Keratinocyte (primary cell): ENCODE data around the gene ARHGAP15. TPM values are rescaled to one million over a fixed set of nuclear protein-coding genes. Genes with fewer than 3 reads are reported as not detected.

Source experiments
- DNase-seq: peaks from one replicate; pipeline ENCODE4 v3.0.0-alpha.2; 2011; ENCODE audit warnings: low read depth, missing footprints, low spot score
- FAIRE-seq: peaks from 2 replicates; lab custom pipeline; 2011; peaks lifted over from hg19 to GRCh38; lab: Jason Lieb, UNC
- H2AFZ ChIP-seq: 2 replicates; pipeline ENCODE4 v1.6.0; 2012; ENCODE audit warnings: low read length, control low read depth, inconsistent platforms; ENCODE audit not compliant: control insufficient read depth
- H3K27ac ChIP-seq: 2 replicates; pipeline ENCODE4 v1.5.1; 2011; ENCODE audit warnings: low read length; ENCODE audit not compliant: control insufficient read depth, insufficient read depth
- H3K27me3 ChIP-seq: 3 replicates; pipeline ENCODE4 v1.6.0; 2011; ENCODE audit warnings: low read length; ENCODE audit not compliant: control insufficient read depth, insufficient read depth; ENCODE audit errors: extremely low read depth
- H3K36me3 ChIP-seq, 2 experiments: 2 replicates in 1 of 2; 3 replicates in 1 of 2; pipeline ENCODE4 v1.5.1; 2011; ENCODE audit warnings: low read length in 2 of 2, mild to moderate bottlenecking in 1 of 2; ENCODE audit not compliant: control insufficient read depth in 2 of 2, insufficient read depth in 2 of 2; ENCODE audit errors: extremely low read depth in 1 of 2
- H3K4me1 ChIP-seq: 3 replicates; pipeline ENCODE4 v1.5.1; 2011; ENCODE audit warnings: low read length; ENCODE audit not compliant: control insufficient read depth, insufficient read depth; ENCODE audit errors: extremely low read depth
- H3K4me2 ChIP-seq: 3 replicates; pipeline ENCODE4 v1.6.0; 2011; ENCODE audit warnings: low read depth, low read length; ENCODE audit not compliant: control insufficient read depth, insufficient read depth; ENCODE audit errors: extremely low read depth
- H3K4me3 ChIP-seq, 3 experiments: fragments of 200-600 bp in 1 of 3; sonication (generic) in 1 of 3; 2 replicates in 2 of 3; 3 replicates in 1 of 3; pipeline ENCODE4 v1.5.1; 2011 to 2016; ENCODE audit warnings: low read length in 3 of 3, mild to moderate bottlenecking in 3 of 3, control low read depth in 2 of 3, inconsistent platforms in 1 of 3, low read depth in 1 of 3, mixed read lengths in 1 of 3, mixed run types in 1 of 3, moderate library complexity in 1 of 3; ENCODE audit not compliant: control insufficient read depth in 2 of 3, insufficient read depth in 2 of 3; ENCODE audit errors: extremely low read depth in 1 of 3
- H3K79me2 ChIP-seq: 2 replicates; pipeline ENCODE4 v1.6.0; 2012; ENCODE audit warnings: low read length; ENCODE audit not compliant: control insufficient read depth, insufficient read depth
- H3K9ac ChIP-seq: 3 replicates; pipeline ENCODE4 v1.6.0; 2011; ENCODE audit warnings: low read length; ENCODE audit not compliant: control insufficient read depth, insufficient read depth; ENCODE audit errors: extremely low read depth
- H3K9me1 ChIP-seq: 3 replicates; pipeline ENCODE4 v1.6.0; 2011; ENCODE audit warnings: low read length; ENCODE audit not compliant: control insufficient read depth, insufficient read depth; ENCODE audit errors: extremely low read depth
- H3K9me3 ChIP-seq: 2 replicates; pipeline ENCODE4 v1.5.1; 2012; ENCODE audit warnings: low read depth, low read length; ENCODE audit not compliant: control insufficient read depth
- H4K20me1 ChIP-seq: 3 replicates; pipeline ENCODE4 v1.6.0; 2011; ENCODE audit warnings: low read length; ENCODE audit not compliant: control insufficient read depth, insufficient read depth; ENCODE audit errors: extremely low read depth
- CTCF ChIP-seq, 3 experiments: IDR thresholded peaks in 1 of 3; conservative IDR thresholded peaks in 1 of 3; optimal IDR thresholded peaks in 1 of 3; 2 replicates in 2 of 3; 3 replicates in 1 of 3; pipeline versions ENCODE3 to v1.5.1; 2011; ENCODE audit warnings: low read length in 3 of 3, mild to moderate bottlenecking in 3 of 3, moderate library complexity in 2 of 3, control low read depth in 1 of 3, inconsistent platforms in 1 of 3; ENCODE audit not compliant: insufficient read depth in 2 of 3; ENCODE audit errors: extremely low read depth in 1 of 3
- EZH2 ChIP-seq: IDR thresholded peaks from one replicate; pipeline ENCODE4 v1.6.1; 2012; ENCODE audit warnings: inconsistent platforms, mild to moderate bottlenecking, low read length, moderate library complexity
- dilution Hi-C: fragments of 300-500 bp; cut with MboI; formaldehyde crosslinking; loops from one replicate; pipeline ENCODE4 v1.7.0; 2020; ENCODE audit warnings: low sequenced_read_pairs; ENCODE audit not compliant: extremely low pct_ligation_motif_present
- polyA plus RNA-seq, 5 experiments: library from polyadenylated mRNA; depleted of rRNA in 3 of 5; stranded (reverse) in 3 of 5; stranded (forward) in 1 of 5; unstranded in 1 of 5; fragments of >200 nt; gene quantifications; 1 replicate in 1 of 5; 2 replicates in 3 of 5; 3 replicates in 1 of 5; pipeline versions ENCODE4 v1.2.1 to v1.2.3, GENCODE V29; 2011 to 2012; ENCODE audit warnings: missing spikeins in 2 of 5, low read depth in 1 of 5, low replicate concordance in 1 of 5

The ARHGAP15 gene
- polyA plus RNA-seq, 1 donor (not counting 4 experiments of a cell fraction or from before 2014, with no cell fraction given), result not detected

- no peak for TF ChIP-seq EZH2
- no peak for TF ChIP-seq CTCF (optimal IDR thresholded peaks at IDR 0.05 in 1 of 3, IDR thresholded peaks at IDR 0.05 in 1 of 3, conservative IDR thresholded peaks at IDR 0.05 in 1 of 3; ENCODE audit: extremely low read depth in 1 of 3, insufficient read depth in 2 of 3, low read length in 3 of 3)
- peaks cover 4% of the 10 kb centered on the region for H3K4me1 ChIP-seq
- no peaks in the 10 kb centered on the region for H3K9me1 ChIP-seq
- no peak overlapping the region for H2AFZ ChIP-seq
- H4K20me1 ChIP-seq, result no peaks in the 10 kb centered on the region
- H3K9ac ChIP-seq, result no peak overlapping the region
- H3K4me2 ChIP-seq, result no peak overlapping the region
- no peak overlapping the region for H3K4me3 ChIP-seq
- no peak for FAIRE-seq
- H3K79me2 ChIP-seq, result no peaks in the 10 kb centered on the region
- H3K9me3 ChIP-seq, result no peaks in the 10 kb centered on the region
- no peak overlapping the region for H3K27ac ChIP-seq
- H3K27me3 ChIP-seq, result no peaks in the 10 kb centered on the region
- dilution Hi-C loops, result no loop called here
- no peak for DNase-seq
- H3K36me3 ChIP-seq, result no peaks in the 10 kb centered on the region
Observed at GRCh38 chr2:143710196-143710595, 581.0 kb downstream of the ARHGAP15 start.

GRCh38 chr2:143710879-143711278 lies 581.7 kb downstream of the ARHGAP15 start:
- H4K20me1 ChIP-seq, result no peaks in the 10 kb centered on the region
- H3K27me3 ChIP-seq, result no peaks in the 10 kb centered on the region
- H3K36me3 ChIP-seq, result no peaks in the 10 kb centered on the region
- H3K79me2 ChIP-seq, result no peaks in the 10 kb centered on the region
- H3K4me1 ChIP-seq, result no peaks in the 10 kb centered on the region
- H3K4me3 ChIP-seq, result no peak overlapping the region
- H3K9me1 ChIP-seq, result no peaks in the 10 kb centered on the region
- H3K27ac ChIP-seq, result no peak overlapping the region
- no peak overlapping the region for H3K9ac ChIP-seq
- H3K4me2 ChIP-seq, result no peak overlapping the region
- DNase-seq (no peak), FAIRE-seq (no peak)
- no peaks in the 10 kb centered on the region for H3K9me3 ChIP-seq
- no peak overlapping the region for H2AFZ ChIP-seq
- dilution Hi-C loops, result no loop called here
- TF ChIP-seq EZH2, result no peak
- no peak for TF ChIP-seq CTCF (optimal IDR thresholded peaks at IDR 0.05 in 1 of 3, IDR thresholded peaks at IDR 0.05 in 1 of 3, conservative IDR thresholded peaks at IDR 0.05 in 1 of 3; ENCODE audit: extremely low read depth in 1 of 3, insufficient read depth in 2 of 3, low read length in 3 of 3)
